HepG2 (cell line): ENCODE measurements around the gene CUL2. TPM values are rescaled to one million over a fixed set of nuclear protein-coding genes. Genes with fewer than 3 reads are reported as not detected.

ENCODE experiments used
- ATAC-seq: fragments of 200-7000 bp; cut with Tn5 transposase; 3 replicates; pipeline ENCODE4 v1.9.1; 2020; ENCODE audit warnings: mild to moderate bottlenecking, moderate library complexity
- BruUV-seq: library from RNA; stranded (reverse); fragments of 400-500 nt; replicated peaks from 2 replicates; lab custom pipeline; 2021; lab: Mats Ljungman, UMichigan
- CTCF ChIA-PET: fragments of 300-600 bp; formaldehyde crosslinking; extraction: SDS; loops from one replicate; lab custom pipeline; 2021; ENCODE audit warnings: low total read pairs, inconsistent platforms, low intra/inter-chr PET ratio; lab: Yijun Ruan, JAX
- POLR2A ChIA-PET: fragments of 350-600 bp; sonication (Branson Sonifier 250); formaldehyde crosslinking; loops from one replicate; lab custom pipeline; 2020; ENCODE audit warnings: antibody characterized with exemption, inconsistent platforms; lab: Yijun Ruan, JAX
- DNase-seq: peaks from one replicate; pipeline ENCODE4 v3.0.0-alpha.2; 2015; ENCODE audit warnings: low spot score
- FAIRE-seq: peaks from 3 replicates; lab custom pipeline; 2011; peaks lifted over from hg19 to GRCh38; lab: Jason Lieb, UNC
- H2AFZ ChIP-seq: one replicate; pipeline ENCODE4 v1.6.1; 2011; ENCODE audit warnings: low read length, inconsistent platforms
- H3K27ac ChIP-seq: fragments of 300-600 bp; 3 replicates; pipeline ENCODE4 v1.8.0; 2011; ENCODE audit warnings: mixed run types, mild to moderate bottlenecking, mixed read lengths, low read length, inconsistent platforms; ENCODE audit not compliant: insufficient read depth; ENCODE audit errors: extremely low read length
- H3K27me3 ChIP-seq, 2 experiments: fragments of 200-600 bp in 1 of 2; 2 replicates in 1 of 2; 3 replicates in 1 of 2; pipeline versions ENCODE4 v1.6.0 to v1.8.0; 2011; ENCODE audit warnings: low read length in 2 of 2, mild to moderate bottlenecking in 2 of 2, moderate library complexity in 2 of 2, inconsistent platforms in 1 of 2; ENCODE audit not compliant: insufficient read depth in 2 of 2, control insufficient read depth in 1 of 2
- H3K36me3 ChIP-seq, 2 experiments: fragments of 200-600 bp in 1 of 2; replicated peaks in 1 of 2; 2 replicates in 1 of 2; 3 replicates in 1 of 2; pipeline versions ENCODE4 v1.5.1 to v1.8.0; 2011; ENCODE audit warnings: low read length in 2 of 2, inconsistent platforms in 1 of 2; ENCODE audit not compliant: insufficient read depth in 2 of 2, control insufficient read depth in 1 of 2
- H3K4me1 ChIP-seq: 2 replicates; pipeline ENCODE4 v1.5.1; 2012; ENCODE audit warnings: low read length, inconsistent platforms; ENCODE audit not compliant: insufficient read depth
- H3K4me2 ChIP-seq: 2 replicates; pipeline ENCODE4 v1.6.0; 2011; ENCODE audit warnings: low read depth, low read length, inconsistent platforms
- H3K4me3 ChIP-seq, 3 experiments: fragments of 200-600 bp in 1 of 3; sonication (generic), shearing (Covaris generic) in 1 of 3; replicated peaks in 1 of 3; 2 replicates each; pipeline ENCODE4 v1.5.1; 2011 to 2016; ENCODE audit warnings: low read length in 3 of 3, inconsistent platforms in 2 of 3, low read depth in 2 of 3, mild to moderate bottlenecking in 2 of 3, control low read depth in 1 of 3, mixed read lengths in 1 of 3; ENCODE audit not compliant: insufficient read depth in 1 of 3
- H3K79me2 ChIP-seq: one replicate; pipeline ENCODE4 v1.6.1; 2011; ENCODE audit warnings: low read length, inconsistent platforms; ENCODE audit not compliant: insufficient read depth
- H3K9ac ChIP-seq: 2 replicates; pipeline ENCODE4 v1.6.0; 2011; ENCODE audit warnings: mild to moderate bottlenecking, low read depth, low read length, inconsistent platforms; ENCODE audit not compliant: insufficient read depth
- H3K9me3 ChIP-seq: 2 replicates; pipeline ENCODE4 v1.5.1; 2012; ENCODE audit warnings: mild to moderate bottlenecking, low read length
- H4K20me1 ChIP-seq: 2 replicates; pipeline ENCODE4 v1.6.0; 2011; ENCODE audit warnings: inconsistent platforms, mild to moderate bottlenecking, low read length, moderate library complexity; ENCODE audit not compliant: insufficient read depth
- ATM ChIP-seq: fragments of 450-650 bp; IDR thresholded peaks from 2 replicates; pipeline ENCODE4 v1.7.1; 2017; ENCODE audit warnings: mild to moderate bottlenecking, borderline replicate concordance
- ELF1 ChIP-seq: sonication (generic); formaldehyde crosslinking; IDR thresholded peaks from 2 replicates; pipeline ENCODE4 v1.4.0; 2020; ENCODE audit warnings: missing genetic modification reagents
- ELF3 ChIP-seq: IDR thresholded peaks from 2 replicates; pipeline ENCODE4 v1.6.1; 2016; ENCODE audit warnings: missing genetic modification reagents, missing compliant biosample characterization
- FOXM1 ChIP-seq: sonication (generic); formaldehyde crosslinking; IDR thresholded peaks from 2 replicates; pipeline ENCODE4 v1.5.0; 2020; ENCODE audit warnings: missing genetic modification reagents
- HNRNPK ChIP-seq: fragments of 200-400 bp; formaldehyde crosslinking; IDR thresholded peaks from 2 replicates; pipeline ENCODE4 v1.6.1; 2018; ENCODE audit warnings: low read length, low read depth, moderate library complexity, mild to moderate bottlenecking; ENCODE audit not compliant: poor library complexity, severe bottlenecking
- KIAA2018 ChIP-seq: sonication (generic); formaldehyde crosslinking; IDR thresholded peaks from 2 replicates; pipeline ENCODE4 v1.5.0; 2020; ENCODE audit warnings: mild to moderate bottlenecking, missing genetic modification reagents, borderline replicate concordance
- NR2F1 ChIP-seq, 2 experiments: fragments of 450-650 bp in 1 of 2; formaldehyde crosslinking in 1 of 2; IDR thresholded peaks; 2 replicates each; pipeline versions ENCODE4 v1.5.0 to v1.6.1; 2016 to 2020; ENCODE audit warnings: mild to moderate bottlenecking in 1 of 2, missing compliant biosample characterization in 1 of 2, missing genetic modification reagents in 1 of 2, moderate library complexity in 1 of 2
- NR2F2 ChIP-seq: IDR thresholded peaks from 2 replicates; pipeline ENCODE4 v1.6.1; 2012; ENCODE audit warnings: low read depth, inconsistent platforms, borderline replicate concordance
- NR2F6 ChIP-seq, 2 experiments: IDR thresholded peaks; 2 replicates each; pipeline ENCODE4 v1.6.1; 2016; ENCODE audit warnings: antibody characterized with exemption in 1 of 2, mild to moderate bottlenecking in 1 of 2
- RARA ChIP-seq: IDR thresholded peaks from 2 replicates; pipeline ENCODE4 v1.6.1; 2016; ENCODE audit warnings: missing genetic modification reagents, missing compliant biosample characterization
- SALL1 ChIP-seq: sonication (generic); formaldehyde crosslinking; IDR thresholded peaks from 2 replicates; pipeline ENCODE4 v1.8.0; 2022; ENCODE audit warnings: mild to moderate bottlenecking, missing genetic modification reagents
- SRSF4 ChIP-seq: fragments of 200-400 bp; formaldehyde crosslinking; IDR thresholded peaks from one replicate; pipeline ENCODE4 v1.6.1; 2018; ENCODE audit warnings: mild to moderate bottlenecking, low read depth, low read length, moderate library complexity; ENCODE audit not compliant: poor library complexity, severe bottlenecking
- SYNCRIP ChIP-seq: fragments of 200-400 bp; formaldehyde crosslinking; IDR thresholded peaks from 2 replicates; pipeline ENCODE4 v1.6.1; 2018; ENCODE audit warnings: mild to moderate bottlenecking, low read depth, low read length; ENCODE audit not compliant: insufficient read depth
- ZC3H13 ChIP-seq: sonication (generic); formaldehyde crosslinking; IDR thresholded peaks from 2 replicates; pipeline ENCODE4 v1.8.1; 2023; ENCODE audit warnings: mild to moderate bottlenecking, missing genetic modification reagents, moderate library complexity
- ZFP37 ChIP-seq: sonication (generic); formaldehyde crosslinking; IDR thresholded peaks from 2 replicates; pipeline ENCODE4 v1.4.0; 2020; ENCODE audit warnings: missing genetic modification reagents, borderline replicate concordance
- ZNF329 ChIP-seq: sonication (generic); formaldehyde crosslinking; IDR thresholded peaks from 2 replicates; pipeline ENCODE4 v1.9.0; 2021; ENCODE audit warnings: low read depth, mild to moderate bottlenecking, missing genetic modification reagents
- ZNF589 ChIP-seq: sonication (generic); formaldehyde crosslinking; conservative IDR thresholded peaks from 2 replicates; pipeline ENCODE4 v1.8.0; 2022; ENCODE audit warnings: mild to moderate bottlenecking, moderate library complexity, missing genetic modification reagents
- WGBS: methylation state at CpG from one replicate; pipeline ENCODE4 v1.1.6; 2017; ENCODE audit warnings: low lambda C conversion rate; 5-methylcytosine and 5-hydroxymethylcytosine counted together
- in situ Hi-C: cut with HindIII; loops from 2 replicates; pipeline ENCODE4 v1.10.0; 2017; ENCODE audit warnings: low pct_unique_long_range_greater_than_20kb; ENCODE audit not compliant: extremely low pct_ligation_motif_present
- intact Hi-C: fragments of 100-400 bp; cut with micrococcal nuclease; formaldehyde crosslinking; loops from one replicate; pipeline ENCODE4 v1.10.0; 2022; ENCODE audit not compliant: unreplicated experiment
- polyA plus RNA-seq, 8 experiments: library from polyadenylated mRNA; depleted of rRNA in 3 of 8; stranded (reverse) in 7 of 8; unstranded in 1 of 8; fragments of >200 nt; fragmentation: Illumina TruSeq in 4 of 8; extraction: Trizol in 4 of 8; gene quantifications; 2 replicates each; pipeline versions ENCODE4 v1.2.1 to v1.2.3, GENCODE V29; 2011 to 2016; ENCODE audit warnings: low read depth in 4 of 8, missing spikeins in 1 of 8, mixed read lengths in 1 of 8; ENCODE audit not compliant: insufficient read depth in 1 of 8
- total RNA-seq, 5 experiments: library from RNA; depleted of rRNA; stranded (reverse); fragments of >200 nt; fragmentation: Illumina TruSeq; extraction: Trizol; gene quantifications; 2 replicates each; pipeline ENCODE4 v1.2.3, GENCODE V29; 2016; ENCODE audit warnings: low read depth in 1 of 5

Gene CUL2
- total and polyA plus RNA-seq, 2 of the 13 experiments (the other 11 are each of a cell fraction or from before 2014, with no cell fraction given) = 9.6 to 33.1 TPM

- ChIA-PET POLR2A (no interaction called here), CTCF (no interaction called here)
- H3K27ac ChIP-seq = no peak overlapping the region
- H3K27me3 ChIP-seq = no peaks in the 10 kb centered on the region
- no peaks in the 10 kb centered on the region for H3K79me2 ChIP-seq
- no TSS peak for BruUV-seq
- ATAC-seq (peak; percentile 56), DNase-seq (peak; percentile 29), FAIRE-seq (peak; percentile 8)
- no peak overlapping the region for H3K4me3 ChIP-seq
- H4K20me1 ChIP-seq = no peaks in the 10 kb centered on the region
- H2AFZ ChIP-seq = no peak overlapping the region
- WGBS = 0% methylated on average over 2 of the region's 5 CpGs
- in situ Hi-C loops (no loop called here), intact Hi-C loops (loop anchor here (5.0 to 10.0 kb wide), 2 partner anchors 223 to 1885 kb away; no protein-coding TSS in a partner anchor)
- no peak overlapping the region for H3K9ac ChIP-seq
- H3K4me2 ChIP-seq = peak overlapping the region; percentile 36
- no peaks in the 10 kb centered on the region for H3K9me3 ChIP-seq
- peaks cover 25% of the 10 kb centered on the region for H3K4me1 ChIP-seq
- no peaks in the 10 kb centered on the region for H3K36me3 ChIP-seq
- TF ChIP-seq SYNCRIP = no peak
- TF ChIP-seq ATM = no peak
- TF ChIP-seq SRSF4 = no peak
- TF ChIP-seq ZNF329 (CRISPR knock-in tag) = no peak
- no peak for TF ChIP-seq FOXM1 (CRISPR knock-in tag)
- no peak for TF ChIP-seq KIAA2018
- peak; percentile 69 for TF ChIP-seq NR2F6 (IDR thresholded peaks at IDR 0.05)
- 0 out of 2 replicates have a peak, but pooled peaks have one; percentile 55 for TF ChIP-seq NR2F6 (CRISPR knock-in tag; IDR thresholded peaks at IDR 0.05)
- TF ChIP-seq ELF1 = 0 out of 2 replicates have a peak, but pooled peaks have one; percentile 22
- TF ChIP-seq ZFP37 (CRISPR knock-in tag) = no peak
- peak; percentile 70 for TF ChIP-seq RARA (CRISPR knock-in tag)
- TF ChIP-seq HNRNPK = no peak
- TF ChIP-seq ZC3H13 (CRISPR knock-in tag) = no peak
- peak; percentile 72; the same call in 1 of the 2 replicates for TF ChIP-seq ELF3
- no peak for TF ChIP-seq ZNF589 (CRISPR knock-in tag)
- TF ChIP-seq NR2F1 (CRISPR knock-in tag; IDR thresholded peaks at IDR 0.05) = peak in 1 of 2 experiments; percentile 72; a peak in 2 of 4 replicates
- peak; percentile 17; the same call in 1 of the 2 replicates for TF ChIP-seq SALL1 (CRISPR knock-in tag)
- TF ChIP-seq NR2F2 = peak; percentile 40; the same call in 1 of the 2 replicates
Measured at GRCh38 chr10:34999532-34999931, 90.6 kb downstream of the CUL2 start.
